COR-L47 (cell line): ENCODE measurements around the gene RBBP8NL.

ENCODE experiments used
- DNase-seq: peaks from one replicate; lab custom pipeline; 2025; lab: John Stamatoyannopoulos, UW

RBBP8NL gene

GRCh38 chr20:62420846-62421715 lies 6.3 kb downstream of the RBBP8NL start:
- no peak for DNase-seq

DNA sequence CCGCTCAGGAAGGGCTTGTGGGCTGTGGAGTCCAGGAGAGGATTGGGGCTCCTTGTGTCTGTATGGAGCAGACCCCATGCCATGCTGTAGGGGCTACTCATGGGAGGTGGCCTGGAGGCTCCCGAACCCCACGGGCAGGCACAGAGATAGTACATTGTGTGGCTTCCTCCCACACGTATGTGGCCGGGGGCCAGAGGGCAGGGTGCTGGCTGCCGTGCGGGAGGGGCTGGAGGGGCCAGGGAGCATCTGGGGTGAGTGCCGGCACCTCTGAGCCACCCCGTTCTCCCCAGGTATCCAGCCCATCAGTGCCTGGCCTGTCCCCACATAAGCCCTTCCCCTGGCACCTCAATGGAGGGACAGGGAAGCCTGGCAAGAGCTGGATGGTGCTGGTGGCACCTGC lies 7.6 kb downstream of the RBBP8NL start:
- DNase-seq: no peak

GRCh38 chr20:62418709-62419487 lies 8.4 kb downstream of the RBBP8NL start:
- DNase-seq: no peak

- DNase-seq: no peak
These were observed 9.2 kb downstream of the RBBP8NL start for GRCh38 chr20:62417981-62418708.

- DNase-seq: no peak
These were observed 10.4 kb downstream of the RBBP8NL start for GRCh38 chr20:62416651-62417637.

GRCh38 chr20:62415354-62416111 lies 11.8 kb downstream of the RBBP8NL start:
- no peak for DNase-seq

GRCh38 chr20:62413896-62414481 lies 13.3 kb downstream of the RBBP8NL start:
- DNase-seq: no peak

GRCh38 chr20:62413025-62413570 lies 14.2 kb downstream of the RBBP8NL start:
- no peak for DNase-seq

- no peak for DNase-seq
These were observed 14.9 kb downstream of the RBBP8NL start for GRCh38 chr20:62412194-62413024.

DNA sequence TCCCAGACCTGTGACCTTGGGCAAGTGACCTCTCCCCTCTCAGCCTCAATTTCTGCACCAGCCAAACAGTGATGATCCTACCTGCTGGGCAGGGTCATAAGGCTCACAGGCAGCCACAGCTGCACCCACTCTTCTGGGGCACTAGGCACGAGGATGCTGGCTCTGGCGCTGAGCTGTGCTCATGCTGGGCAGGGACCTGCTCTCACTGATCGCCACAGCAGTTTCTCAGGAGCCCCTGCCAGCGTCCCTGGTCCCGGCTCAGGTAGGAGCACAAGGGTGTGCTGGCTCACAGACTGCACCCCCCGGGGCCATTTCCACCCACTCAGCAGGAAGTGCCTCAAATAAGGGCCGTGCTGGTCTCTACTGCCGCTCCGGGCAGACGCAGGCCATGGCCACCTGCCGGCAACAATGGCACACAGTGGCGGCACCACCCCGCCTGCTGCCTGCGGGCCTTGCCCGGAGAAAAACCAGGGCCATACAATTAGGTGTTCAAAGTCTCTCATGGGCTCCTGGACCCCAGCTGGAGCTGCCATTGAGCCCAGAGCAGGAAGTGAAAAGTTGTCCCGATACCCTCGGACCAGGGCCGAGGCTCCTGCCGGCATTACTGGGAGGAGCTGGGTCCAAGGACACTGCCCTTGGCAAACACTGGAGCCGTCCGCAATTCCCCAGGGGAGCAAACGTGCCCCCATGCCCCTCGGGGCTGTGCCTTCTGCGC lies 15.7 kb downstream of the RBBP8NL start:
- DNase-seq: peak; percentile 89

DNA sequence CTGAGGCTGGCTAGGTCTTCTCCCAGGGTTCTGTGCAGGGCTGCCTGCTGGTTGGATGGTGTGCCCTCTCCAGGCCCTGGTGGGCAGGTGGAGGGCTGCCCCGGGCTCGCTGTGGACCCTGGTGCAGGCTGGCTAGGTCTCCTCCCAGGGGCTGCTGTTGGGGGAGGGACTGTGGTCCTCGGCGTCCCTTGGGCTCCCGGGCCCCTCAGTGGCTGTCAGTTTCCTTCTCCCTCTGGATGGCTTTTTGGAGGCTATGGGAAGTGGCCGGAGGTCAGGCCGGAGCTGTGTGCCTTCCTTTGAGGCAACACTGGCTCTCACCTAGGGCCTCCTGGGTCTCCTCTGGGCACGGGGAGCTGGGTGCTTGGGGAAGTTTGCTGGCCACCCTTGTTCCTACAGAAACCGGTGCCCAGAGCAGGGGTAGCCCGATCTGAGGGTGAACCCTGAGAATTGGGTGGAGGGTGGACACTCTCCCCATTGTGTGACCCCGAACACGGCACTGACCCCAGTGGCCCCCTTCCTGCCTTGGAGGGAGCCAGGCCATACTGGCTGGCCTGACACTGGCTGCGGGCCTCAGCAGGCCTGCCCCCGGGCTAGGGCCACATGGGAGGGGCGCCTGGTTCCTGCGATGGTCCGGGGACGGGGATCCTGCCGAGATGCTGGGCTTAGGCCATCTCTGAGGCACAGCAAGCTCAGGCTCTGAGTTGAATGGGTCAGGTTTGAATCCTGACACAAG lies 16.4 kb downstream of the RBBP8NL start:
- DNase-seq: no peak

- DNase-seq: peak; percentile 87
These were observed 17.2 kb downstream of the RBBP8NL start for GRCh38 chr20:62409931-62410745.

- no peak for DNase-seq
These were observed 18.1 kb downstream of the RBBP8NL start for GRCh38 chr20:62409086-62409853.

DNA sequence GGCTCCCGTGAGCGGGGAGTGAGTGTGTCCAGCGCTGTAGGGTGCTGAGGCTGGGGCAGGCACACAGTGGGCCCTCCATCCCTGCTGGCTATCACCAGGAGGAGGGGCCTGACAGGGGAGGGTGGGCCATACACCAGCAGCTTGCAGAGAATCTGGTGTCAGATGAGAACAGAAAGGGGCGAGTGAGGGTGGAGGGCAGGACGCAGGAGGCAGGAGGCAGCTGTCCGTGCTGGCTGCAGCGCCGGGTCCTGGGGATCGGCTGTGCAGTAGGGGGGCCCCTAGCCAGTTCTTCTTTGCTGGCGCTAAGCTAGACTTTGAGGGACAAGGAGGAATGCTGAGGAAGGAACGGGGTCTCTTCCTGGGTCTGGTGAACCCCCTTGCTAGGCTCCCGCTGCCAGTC lies 18.7 kb downstream of the RBBP8NL start:
- DNase-seq: no peak

- DNase-seq: no peak
These were observed 19.3 kb downstream of the RBBP8NL start for GRCh38 chr20:62408055-62408454.
